ENCODE results near the gene PMVK.
"Not testable (repeated sequence)": the region's sequence is repeated elsewhere in the genome, so short reads cannot be mapped to it uniquely, and the experiment has no call there.

Gene PMVK

DNA sequence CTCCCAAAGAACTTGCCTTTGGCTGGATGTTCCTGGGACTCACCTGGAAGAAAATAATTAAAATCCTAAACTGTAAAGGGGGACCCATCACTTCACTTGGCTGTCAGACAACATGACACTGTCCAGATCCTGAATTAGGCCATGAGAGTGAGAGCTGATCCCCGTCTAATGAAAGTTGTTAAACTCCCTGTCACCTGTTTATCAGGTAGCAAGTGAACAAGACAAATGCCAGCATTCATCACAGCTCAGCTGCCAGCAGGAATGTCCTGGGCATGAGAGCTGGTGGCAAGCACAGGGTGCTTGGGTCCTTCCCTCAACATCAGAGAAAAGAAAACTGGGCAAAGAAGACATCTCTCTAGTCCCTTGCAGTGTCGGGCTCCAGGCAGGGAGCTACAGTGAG lies 23.8 kb downstream of the PMVK start:
- no peak for DNase-seq

DNA sequence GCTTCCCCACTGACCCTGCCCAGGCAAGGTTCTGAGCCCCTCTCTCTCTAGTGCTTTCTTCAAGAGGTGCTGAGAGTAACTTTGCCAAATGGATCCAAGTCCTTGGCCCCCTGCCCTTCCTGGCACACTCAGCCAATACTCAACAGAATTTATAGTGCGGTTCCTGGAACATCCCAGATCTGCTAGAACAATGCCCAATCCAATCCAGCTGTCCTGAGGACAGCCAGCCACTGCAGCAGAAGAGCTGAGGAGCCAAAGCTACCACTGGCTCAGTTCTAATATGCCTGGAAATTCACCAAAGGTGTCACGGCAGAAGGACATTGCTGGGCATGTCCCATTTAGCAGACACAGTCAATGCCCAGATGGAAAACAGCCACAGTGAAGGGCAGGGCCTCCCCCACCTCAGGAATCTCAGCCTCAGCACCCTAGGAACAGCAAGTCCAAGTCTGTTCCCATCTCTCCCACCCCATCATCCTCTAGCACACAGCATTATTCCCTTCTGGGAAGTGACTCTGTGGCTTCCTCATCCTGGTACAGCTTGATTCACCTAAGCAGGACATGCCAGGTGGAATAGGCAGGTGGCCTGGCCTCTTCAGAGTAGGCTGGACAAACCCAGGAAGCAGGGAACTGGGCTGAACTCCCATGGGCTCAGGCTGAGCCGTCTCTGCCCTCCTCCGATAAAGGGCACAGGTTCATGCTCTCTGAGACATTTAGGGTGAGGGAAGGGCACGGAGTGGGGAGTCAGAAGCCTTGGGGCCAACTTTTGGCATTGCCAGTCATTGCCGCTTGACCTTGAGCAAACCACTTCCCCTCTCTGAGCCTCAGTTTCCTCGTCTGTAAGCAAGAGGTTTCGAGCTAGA lies 24.6 kb downstream of the PMVK start:
- DNase-seq, result peak; percentile 11 to 36

GRCh38 chr1:154910851-154911250 lies 25.7 kb downstream of the PMVK start:
- DNase-seq, result no peak

DNA sequence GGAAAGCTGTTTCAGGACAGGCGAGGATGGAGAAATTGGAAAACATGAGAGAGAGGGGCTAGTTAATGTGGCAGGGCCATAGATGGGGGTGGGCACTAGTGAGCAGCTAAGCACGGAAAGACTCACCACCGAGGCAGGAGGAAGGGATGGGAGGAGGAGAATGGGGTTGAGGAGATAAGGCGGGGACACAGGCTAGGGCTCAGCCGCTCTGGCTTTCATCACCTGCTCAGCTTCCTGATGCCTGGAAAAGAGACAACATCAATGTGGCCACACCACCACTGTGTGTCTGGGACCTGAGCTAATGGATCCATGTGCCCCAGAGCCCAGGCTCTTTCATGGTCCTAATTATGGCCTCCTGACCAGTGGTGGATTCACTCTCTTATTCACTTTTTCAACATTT lies 27.6 kb downstream of the PMVK start:
- no peak for DNase-seq

- not testable (repeated sequence) for DNase-seq
Observed at GRCh38 chr1:154908129-154908528, 28.4 kb downstream of the PMVK start.

DNA sequence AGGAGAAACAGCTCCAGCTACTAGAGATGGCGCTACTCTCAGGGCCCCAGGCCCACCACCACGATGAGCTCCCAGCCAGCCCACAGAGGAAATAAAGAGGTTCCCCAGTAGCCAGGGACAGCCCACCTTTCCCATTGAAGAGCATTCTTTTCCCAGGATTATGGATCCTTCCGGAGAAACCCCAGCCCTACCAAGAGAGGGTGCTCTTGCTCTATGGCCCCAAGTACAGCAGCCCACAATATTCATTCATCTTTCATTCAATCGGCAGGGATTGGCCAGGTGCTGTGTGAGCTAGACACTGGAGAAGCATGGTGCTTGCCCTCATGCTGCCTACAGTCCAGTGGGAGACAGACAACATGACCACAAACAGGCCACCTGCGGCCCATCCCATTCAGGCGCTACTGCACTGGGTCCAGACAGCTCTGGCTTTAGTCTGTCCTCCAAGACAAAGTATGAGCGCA lies 29.9 kb downstream of the PMVK start:
- DNase-seq, result no peak

DNA sequence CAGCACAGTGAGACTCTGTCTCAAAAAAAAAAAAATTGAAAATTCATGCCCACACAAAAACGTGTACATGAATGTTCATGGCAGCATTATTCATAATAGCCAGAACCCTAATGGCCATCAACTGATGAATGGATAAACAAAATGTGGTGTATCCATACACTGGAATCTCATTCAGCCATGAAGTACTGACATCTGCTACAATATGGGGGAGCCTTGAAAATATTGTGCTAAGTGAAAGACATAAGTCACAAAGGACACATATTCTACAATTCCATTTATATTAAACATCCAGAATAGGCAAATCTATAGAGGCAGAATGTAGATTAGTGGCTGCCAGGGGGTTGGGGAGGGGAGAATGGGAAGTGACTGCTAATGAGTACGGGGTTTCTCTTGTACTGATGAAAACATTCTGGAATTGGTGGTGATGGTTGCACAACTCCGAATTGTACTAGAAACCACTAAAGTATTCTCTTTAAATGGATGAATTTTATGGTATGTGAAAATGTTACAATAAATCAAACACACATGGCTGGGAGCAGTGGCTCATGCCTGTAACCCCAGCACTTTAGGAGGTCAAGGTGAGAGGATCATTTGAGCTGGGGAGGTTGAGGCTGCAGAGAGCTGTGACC lies 33.5 kb downstream of the PMVK start:
- DNase-seq, result no peak

DNA sequence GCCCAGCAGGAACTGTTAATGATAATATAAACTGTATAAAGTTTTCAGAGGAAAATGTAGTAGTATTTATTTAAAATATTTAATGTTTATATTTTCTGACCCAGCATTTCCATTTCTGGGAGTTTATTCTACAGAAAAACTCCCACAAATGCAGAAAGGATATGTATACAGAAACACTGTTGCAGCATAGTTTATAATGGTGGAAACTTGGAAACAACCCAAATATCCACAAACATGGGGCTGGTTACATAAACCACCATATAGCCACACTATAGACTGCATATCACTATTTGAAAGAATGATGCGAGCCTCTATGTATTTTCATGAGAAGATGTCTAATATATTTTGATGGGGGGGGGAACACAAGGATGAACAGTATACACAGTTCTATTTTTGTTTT lies 34.9 kb downstream of the PMVK start:
- no peak for DNase-seq

GRCh38 chr1:154899041-154899440 lies 37.5 kb downstream of the PMVK start:
- DNase-seq, result no peak

DNA sequence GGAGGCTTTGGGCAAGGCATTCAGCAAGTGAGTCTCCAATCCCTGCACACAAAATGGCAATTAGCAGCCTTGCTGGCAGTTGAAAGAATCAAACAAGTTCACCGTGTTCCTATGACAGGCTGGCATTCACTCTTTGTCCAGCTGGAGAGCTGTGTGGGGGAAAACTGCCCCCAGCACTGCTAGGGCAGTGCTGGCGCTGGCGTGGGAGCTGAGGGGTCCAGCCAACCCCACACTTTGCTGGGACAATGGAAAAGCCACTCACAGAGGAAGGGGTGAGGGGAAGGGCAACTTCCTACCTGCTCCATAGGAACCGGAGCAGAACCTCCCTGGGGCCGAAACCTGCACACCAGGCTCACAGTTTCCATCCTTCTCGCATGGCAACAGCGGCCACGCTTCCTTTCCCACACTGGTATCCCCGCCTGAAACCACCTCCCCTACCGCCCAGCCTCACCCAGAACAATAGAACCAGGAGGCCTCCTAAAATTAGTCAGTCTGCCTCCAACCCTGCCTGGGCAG lies 39.7 kb downstream of the PMVK start:
- DNase-seq, result no peak

DNA sequence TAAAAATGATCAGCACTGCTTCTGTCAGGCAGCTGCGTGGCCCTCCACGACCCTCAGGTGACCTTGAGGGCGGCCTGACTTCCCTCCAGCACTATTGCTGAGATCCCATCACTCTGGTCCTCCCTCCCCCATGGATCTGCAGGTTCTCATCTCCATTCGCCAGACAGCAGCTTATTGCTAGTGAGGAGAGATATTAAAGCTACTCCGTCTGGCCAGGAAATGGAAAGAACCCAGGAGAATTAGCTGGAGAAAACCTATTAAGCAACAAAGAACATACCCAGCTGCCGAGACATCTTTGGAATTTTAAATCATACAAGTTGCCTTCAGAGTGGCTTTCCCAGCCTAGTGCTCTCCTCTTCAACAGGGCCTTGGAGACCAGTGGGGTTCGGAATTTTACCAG lies 40.7 kb downstream of the PMVK start:
- no peak for DNase-seq

DNA sequence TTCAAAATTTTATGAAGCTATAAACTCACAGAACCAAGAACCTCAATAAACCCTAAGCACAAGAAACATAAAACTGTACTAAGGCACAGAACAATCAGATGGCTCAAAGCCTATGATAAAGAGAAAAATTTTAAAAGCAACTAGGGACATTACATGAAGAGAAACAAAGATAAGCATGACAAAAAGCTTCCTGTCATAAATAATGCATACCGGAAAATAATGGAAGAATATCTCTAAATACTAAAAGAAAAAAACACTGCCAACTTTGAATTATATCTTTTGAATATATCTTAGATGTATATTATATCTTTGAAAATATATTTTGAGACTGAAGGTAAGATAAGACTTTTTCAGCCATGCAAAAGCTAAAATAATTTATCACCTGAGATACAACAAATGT lies 45.1 kb downstream of the PMVK start:
- no peak for DNase-seq

DNA sequence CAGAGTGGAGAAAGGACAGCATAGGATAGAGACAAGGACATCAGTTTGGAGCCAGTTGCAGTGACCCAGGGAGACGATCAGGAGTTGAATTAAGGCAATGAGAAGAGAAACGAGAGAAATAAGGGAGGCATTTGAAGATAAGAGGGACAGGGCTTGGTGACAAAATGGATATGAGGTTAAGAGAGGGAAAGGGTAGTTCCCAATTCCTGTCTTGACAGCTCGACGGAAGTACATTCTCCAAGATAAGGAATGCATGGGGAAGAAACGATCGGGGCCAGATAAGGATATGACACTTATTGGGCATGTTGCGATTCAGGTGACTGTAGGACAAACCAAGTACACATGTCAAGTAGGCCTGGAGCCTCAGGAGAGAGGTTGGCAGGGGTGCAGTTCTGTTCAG lies 47.8 kb downstream of the PMVK start:
- DNase-seq, result no peak

DNA sequence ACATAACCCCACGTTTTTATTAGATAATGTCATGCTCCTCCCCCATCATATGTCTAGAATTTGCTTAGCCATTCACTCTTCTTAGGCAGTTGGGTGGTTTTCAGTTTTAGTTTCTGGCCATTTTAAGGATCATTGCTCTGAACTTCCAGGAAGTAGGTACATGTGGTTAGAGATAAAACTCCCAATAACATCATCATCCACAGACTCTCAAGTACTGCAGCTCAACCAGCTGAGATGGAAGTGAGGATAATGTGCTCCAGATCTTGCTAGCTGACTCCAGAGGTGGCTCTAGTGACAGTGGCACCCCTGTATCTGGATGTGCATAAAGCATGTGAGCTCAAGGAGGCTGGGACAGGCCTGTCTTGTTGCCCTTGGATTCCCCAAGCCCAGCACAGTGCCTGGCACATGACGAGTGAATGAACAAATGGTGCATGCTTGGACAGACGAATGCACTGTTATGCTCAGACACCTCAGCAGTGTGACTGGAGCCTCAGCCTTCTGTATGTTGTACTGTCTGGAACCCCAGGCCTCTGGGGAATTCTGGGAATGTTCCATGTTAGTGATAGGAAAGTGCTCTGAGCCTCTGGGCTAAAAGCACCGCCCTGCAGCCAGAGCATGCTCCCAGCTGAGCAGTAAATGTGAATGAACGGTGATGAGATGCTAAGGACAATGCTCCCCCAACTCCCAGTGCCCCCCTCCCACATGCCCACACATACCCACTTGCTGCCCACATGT lies 50.1 kb downstream of the PMVK start:
- DNase-seq, result no peak

GRCh38 chr1:154884869-154885701 lies 51.4 kb downstream of the PMVK start:
- DNase-seq, result no peak

DNA sequence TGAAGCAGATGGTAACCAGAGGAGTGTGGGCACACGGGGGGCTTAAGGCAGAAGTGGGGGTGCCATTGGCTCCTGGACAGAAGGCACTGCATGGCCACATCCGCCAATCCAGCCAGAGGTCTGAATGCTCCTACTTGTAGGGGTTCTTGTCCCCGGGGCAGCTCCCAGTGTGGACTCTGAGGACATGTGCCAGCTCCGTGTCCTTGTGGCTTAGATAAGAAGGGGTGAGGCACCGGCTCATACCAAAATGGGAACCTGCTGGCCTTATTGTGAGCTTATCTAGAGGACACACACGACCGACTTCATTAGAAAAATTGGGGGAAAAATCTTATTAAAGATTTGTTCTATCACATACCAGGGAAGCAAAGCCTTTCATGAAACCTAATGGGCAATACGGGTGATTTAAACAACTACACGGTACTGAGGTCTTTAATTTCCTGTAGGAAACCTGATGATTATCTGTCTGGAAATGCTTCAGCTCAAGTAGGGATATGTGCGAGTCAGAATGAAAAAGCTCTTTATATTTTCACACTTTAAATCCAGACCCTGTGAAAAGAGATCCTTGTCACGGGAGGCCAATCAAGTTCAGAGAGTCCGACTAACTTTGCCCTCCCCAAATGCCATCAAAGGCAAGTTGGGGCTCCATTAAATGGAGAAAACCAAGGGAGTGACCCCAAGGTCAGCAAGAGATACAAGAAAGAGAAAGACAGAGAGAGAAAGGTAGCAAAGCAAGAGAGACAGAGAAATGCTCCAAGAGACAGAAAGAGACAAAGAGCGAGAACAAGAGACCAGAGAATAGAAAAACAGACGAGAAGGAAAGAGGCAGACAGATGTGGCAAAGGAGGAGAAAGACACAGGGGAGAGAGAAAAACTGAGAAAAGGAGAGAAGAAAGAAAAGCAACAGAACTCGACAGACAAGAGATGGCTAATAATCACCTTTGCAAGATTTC lies 52.3 kb downstream of the PMVK start:
- no peak for DNase-seq

DNA sequence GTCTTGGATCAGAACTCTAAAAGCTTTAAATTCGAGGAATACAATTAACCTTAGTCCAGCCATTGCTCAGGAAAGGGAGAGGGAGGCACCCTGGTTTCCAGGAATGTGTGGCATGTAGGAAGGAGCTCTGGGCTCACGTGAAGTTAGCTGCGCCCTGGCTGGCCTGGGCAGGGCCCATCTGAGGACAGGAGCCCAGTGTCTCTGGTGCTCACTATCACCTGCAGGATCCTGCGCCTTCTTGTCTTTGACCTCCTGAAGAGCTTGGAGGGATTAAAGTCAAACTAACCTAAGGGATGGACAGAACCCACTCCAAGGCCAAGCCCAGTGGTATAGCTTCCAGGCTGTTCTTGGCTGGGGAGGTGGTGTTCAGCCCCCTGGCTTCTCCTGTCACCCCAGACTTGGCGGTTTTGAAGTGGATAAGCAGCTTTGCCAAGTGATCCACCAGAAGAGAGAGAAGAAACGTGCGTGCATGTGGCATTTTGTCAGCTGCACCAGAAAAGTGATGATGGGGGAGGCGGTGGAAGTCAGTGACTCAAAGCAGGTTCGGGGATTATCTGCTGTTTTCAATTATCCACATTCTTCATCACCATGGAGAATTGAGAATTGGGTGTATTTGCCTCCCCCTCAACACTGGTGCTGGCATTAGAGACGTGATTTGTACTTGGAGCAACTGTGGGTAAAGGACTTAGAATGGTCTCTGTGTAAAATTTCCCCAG lies 54.5 kb downstream of the PMVK start:
- DNase-seq, result no peak

DNA sequence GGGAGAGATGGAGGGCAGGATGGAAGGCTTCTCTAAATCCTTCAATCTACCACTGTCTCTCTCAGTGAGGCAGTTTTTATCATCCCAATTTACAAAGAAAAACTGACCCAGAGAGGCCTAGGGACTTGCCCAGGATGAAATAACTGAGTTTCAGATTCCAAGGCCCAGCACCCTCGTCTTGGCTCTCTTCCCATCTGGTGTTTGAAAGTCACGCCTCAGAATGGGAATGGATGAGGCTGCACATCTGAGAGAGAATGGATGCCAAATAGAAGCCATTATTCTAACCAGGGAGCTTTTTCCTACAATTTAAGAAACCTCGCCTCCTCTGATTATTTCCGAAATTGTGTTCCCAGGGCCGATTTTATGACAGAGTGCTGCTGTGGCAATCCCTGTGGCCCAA lies 55.8 kb downstream of the PMVK start:
- DNase-seq, result peak in 1 of 2 experiments; percentile 35

DNA sequence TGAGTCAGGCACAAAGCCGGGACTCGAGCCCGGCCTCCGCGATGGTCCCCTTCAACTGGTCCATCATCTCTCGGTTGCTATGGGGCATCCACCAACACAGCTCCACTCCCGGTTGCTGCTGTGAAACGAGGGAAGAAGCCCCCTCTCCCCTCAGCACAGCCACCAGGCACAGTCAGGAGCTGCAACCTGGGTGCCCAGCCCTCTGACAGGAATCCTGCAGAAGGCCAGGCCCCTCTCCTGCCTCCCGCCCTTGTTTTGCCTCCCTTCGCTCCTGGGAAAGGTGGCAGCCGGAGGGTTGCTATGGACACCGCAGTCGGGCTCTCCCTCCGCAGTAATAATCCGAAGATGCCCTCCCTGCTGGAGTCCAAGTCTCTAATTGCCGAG lies 57.5 kb downstream of the PMVK start:
- no peak for DNase-seq

DNA sequence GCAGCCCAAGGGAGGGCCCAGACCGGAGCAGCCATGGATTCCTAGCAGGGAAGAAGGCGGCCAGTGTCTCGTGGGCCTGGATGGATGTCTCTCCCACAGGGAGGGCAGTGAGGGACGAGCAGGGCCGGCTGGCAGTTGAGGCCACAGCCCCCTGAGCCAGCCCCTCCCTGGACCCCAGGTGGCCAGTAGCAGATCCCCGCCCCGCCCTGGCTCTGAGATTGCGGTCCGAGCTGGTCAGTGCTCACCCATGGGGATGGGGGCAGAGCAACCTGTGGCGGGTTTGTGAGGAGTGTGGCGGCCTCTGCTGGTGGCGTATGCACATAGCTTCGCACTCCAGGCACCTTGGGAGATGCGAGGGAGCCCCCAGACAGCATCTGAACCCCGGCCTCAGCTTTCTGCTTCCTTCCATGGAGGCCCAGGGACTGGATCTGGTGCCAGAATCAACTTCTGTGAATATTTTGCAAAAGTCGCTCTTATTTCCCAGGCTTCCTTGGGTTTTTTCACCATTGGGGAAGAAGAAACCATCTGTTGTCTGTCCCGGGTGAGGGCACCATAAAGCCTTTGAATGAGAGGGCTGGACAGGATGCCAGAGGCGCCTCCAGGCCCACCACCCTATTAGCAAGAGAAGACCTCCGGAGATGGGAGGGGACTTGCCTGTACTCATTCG lies 58.0 kb downstream of the PMVK start:
- DNase-seq, result peak; percentile 44 to 74

Measured in NCI-H446 (cell line).